ENCODE measurements around the gene ILDR2.

The ILDR2 gene

GRCh38 chr1:166969074-166969677 is 6.2 kb downstream of the ILDR2 start:
- DNase-seq (ENCODE audit: low read depth), result no peak

GRCh38 chr1:166960858-166961474 is 14.4 kb downstream of the ILDR2 start:
- DNase-seq (ENCODE audit: low read depth), result no peak

- no peak for DNase-seq (ENCODE audit: low read depth)
Measured at GRCh38 chr1:166956872-166957271, 18.5 kb downstream of the ILDR2 start.

- DNase-seq (ENCODE audit: low read depth), result no peak
Measured at GRCh38 chr1:166956057-166956850, 19.1 kb downstream of the ILDR2 start.

GRCh38 chr1:166953491-166953890 is 21.8 kb downstream of the ILDR2 start:
- DNase-seq (ENCODE audit: low read depth), result no peak

- no peak for DNase-seq (ENCODE audit: low read depth)
Measured at GRCh38 chr1:166952002-166952746, 23.2 kb downstream of the ILDR2 start.

- DNase-seq (ENCODE audit: low read depth), result no peak
Measured at GRCh38 chr1:166951050-166951449, 24.3 kb downstream of the ILDR2 start.

- no peak for DNase-seq (ENCODE audit: low read depth)
Measured at GRCh38 chr1:166950156-166950555, 25.2 kb downstream of the ILDR2 start.

GRCh38 chr1:166948856-166949350 is 26.4 kb downstream of the ILDR2 start:
- DNase-seq (ENCODE audit: low read depth), result no peak

GRCh38 chr1:166947398-166948043 is 27.8 kb downstream of the ILDR2 start:
- no peak for DNase-seq (ENCODE audit: low read depth)

- no peak for DNase-seq (ENCODE audit: low read depth)
Measured at GRCh38 chr1:166944186-166944967, 31.0 kb downstream of the ILDR2 start.

- no peak for DNase-seq (ENCODE audit: low read depth)
Measured at GRCh38 chr1:166939741-166940375, 35.5 kb downstream of the ILDR2 start.

GRCh38 chr1:166937962-166938361 is 37.4 kb downstream of the ILDR2 start:
- no peak for DNase-seq (ENCODE audit: low read depth)

GRCh38 chr1:166937329-166937728 is 38.0 kb downstream of the ILDR2 start:
- no peak for DNase-seq (ENCODE audit: low read depth)

- no peak for DNase-seq (ENCODE audit: low read depth)
Measured at GRCh38 chr1:166933633-166934032, 41.7 kb downstream of the ILDR2 start.

GRCh38 chr1:166933140-166933539 is 42.2 kb downstream of the ILDR2 start:
- no peak for DNase-seq (ENCODE audit: low read depth)

GRCh38 chr1:166929911-166930310 is 45.4 kb downstream of the ILDR2 start:
- no peak for DNase-seq (ENCODE audit: low read depth)

- no peak for DNase-seq (ENCODE audit: low read depth)
Measured at GRCh38 chr1:166927701-166928100, 47.6 kb downstream of the ILDR2 start.

- DNase-seq (ENCODE audit: low read depth), result no peak
Measured at GRCh38 chr1:166925810-166926478, 49.4 kb downstream of the ILDR2 start.
